Measurements from ENCODE around the gene PDE4D.

The PDE4D gene

GRCh38 chr5:59238126-59238902, 655.2 kb downstream of the PDE4D start:
- FAIRE-seq (no peak), DNase-seq (ENCODE audit: low spot score) (no peak)

- FAIRE-seq (no peak), DNase-seq (ENCODE audit: low spot score) (no peak)
Measured at GRCh38 chr5:59236986-59237385, 656.5 kb downstream of the PDE4D start.

- FAIRE-seq (no peak), DNase-seq (ENCODE audit: low spot score) (no peak)
Measured at GRCh38 chr5:59236448-59236847, 657.1 kb downstream of the PDE4D start.

- FAIRE-seq: no peak
Measured at GRCh38 chr5:59234236-59234635, 659.3 kb downstream of the PDE4D start.

GRCh38 chr5:59231221-59231931, 662.1 kb downstream of the PDE4D start:
- DNase-seq (ENCODE audit: low spot score) (no peak), FAIRE-seq (no peak)

More at GRCh38 chr5:59234236-59234635, 659.3 kb downstream of the PDE4D start:
- DNase-seq (ENCODE audit: low spot score): no peak

GRCh38 chr5:59222687-59223511, 670.6 kb downstream of the PDE4D start:
- no peak for DNase-seq (ENCODE audit: low spot score)

GRCh38 chr5:59221769-59222168, 671.8 kb downstream of the PDE4D start:
- DNase-seq (ENCODE audit: low spot score) (no peak), FAIRE-seq (no peak)

More at GRCh38 chr5:59222687-59223511, 670.6 kb downstream of the PDE4D start:
- FAIRE-seq: no peak

GRCh38 chr5:59218424-59219045, 675.0 kb downstream of the PDE4D start:
- peak; percentile 6 for DNase-seq (ENCODE audit: low spot score)
- FAIRE-seq: peak; percentile 43

- DNase-seq (ENCODE audit: low spot score) (no peak), FAIRE-seq (no peak)
Measured at GRCh38 chr5:59216841-59217240, 676.7 kb downstream of the PDE4D start.

GRCh38 chr5:59212596-59212995, 680.9 kb downstream of the PDE4D start:
- DNase-seq (ENCODE audit: low spot score) (no peak), FAIRE-seq (no peak)

GRCh38 chr5:59209758-59210359, 683.7 kb downstream of the PDE4D start:
- DNase-seq (ENCODE audit: low spot score): no peak
- no peak for FAIRE-seq

GRCh38 chr5:59208474-59208873, 685.1 kb downstream of the PDE4D start:
- FAIRE-seq (no peak), DNase-seq (ENCODE audit: low spot score) (no peak)

- FAIRE-seq (no peak), DNase-seq (ENCODE audit: low spot score) (no peak)
Measured at GRCh38 chr5:59207401-59207800, 686.1 kb downstream of the PDE4D start.

- FAIRE-seq (no peak), DNase-seq (ENCODE audit: low spot score) (no peak)
Measured at GRCh38 chr5:59206132-59206581, 687.4 kb downstream of the PDE4D start.

- no peak for DNase-seq (ENCODE audit: low spot score)
- no peak for FAIRE-seq
Measured at GRCh38 chr5:59204114-59204897, 689.2 kb downstream of the PDE4D start.

- FAIRE-seq (no peak), DNase-seq (ENCODE audit: low spot score) (no peak)
Measured at GRCh38 chr5:59199868-59200267, 693.7 kb downstream of the PDE4D start.

- FAIRE-seq (no peak), DNase-seq (ENCODE audit: low spot score) (no peak)
Measured at GRCh38 chr5:59198832-59199231, 694.7 kb downstream of the PDE4D start.

- FAIRE-seq: no peak
- DNase-seq (ENCODE audit: low spot score): no peak
Measured at GRCh38 chr5:59198365-59198764, 695.2 kb downstream of the PDE4D start.

GRCh38 chr5:59197911-59198310, 695.6 kb downstream of the PDE4D start:
- FAIRE-seq (no peak), DNase-seq (ENCODE audit: low spot score) (no peak)

Measured in RCC 7860 (cell line).